Measurements from ENCODE around the gene DUS2.
A peak's percentile ranks its signal among the peaks of the same experiment; 100 is the strongest.
"Not testable (repeated sequence)": the region's sequence is repeated elsewhere in the genome, so short reads cannot be mapped to it uniquely, and the experiment has no call there.

Gene DUS2

DNA sequence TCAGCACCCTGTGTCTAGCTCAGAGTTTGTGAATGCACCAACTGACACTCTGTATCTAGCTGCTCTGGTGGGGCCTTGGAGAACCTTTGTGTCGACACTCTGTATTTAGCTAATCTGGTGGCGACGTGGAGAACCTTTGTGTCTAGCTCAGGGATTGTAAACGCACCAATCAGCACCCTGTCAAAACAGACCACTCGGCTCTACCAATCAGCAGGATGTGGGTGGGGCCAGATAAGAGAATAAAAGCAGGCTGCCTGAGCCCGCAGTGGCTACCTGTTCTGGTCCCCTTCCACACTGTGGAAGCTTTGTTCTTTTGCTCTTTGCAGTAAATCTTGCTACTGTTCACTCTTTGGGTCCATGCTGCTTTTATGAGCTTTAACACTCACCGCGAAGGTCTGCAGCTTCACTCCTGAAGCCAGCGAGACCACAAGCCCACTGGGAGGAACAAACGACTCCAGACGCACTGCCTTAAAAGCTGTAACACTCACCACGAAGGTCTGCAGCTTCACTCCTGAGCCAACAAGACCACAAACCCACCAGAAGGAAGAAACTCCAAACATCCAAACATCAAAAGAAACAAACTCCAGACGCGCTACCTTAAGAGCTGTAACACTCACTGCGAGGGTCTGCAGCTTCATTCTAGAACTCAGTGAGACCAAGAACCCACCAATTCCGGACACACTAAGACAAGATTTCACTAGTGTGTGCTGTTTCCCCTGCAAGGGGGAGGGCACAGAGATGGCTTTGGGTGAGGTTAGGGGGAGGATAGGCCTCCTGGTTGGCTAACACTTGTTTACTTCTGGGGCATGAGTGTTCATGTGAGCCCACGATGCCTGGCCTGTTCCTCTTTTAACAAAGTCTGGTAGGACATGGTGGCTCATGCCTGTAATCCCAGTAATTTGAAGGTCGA is 24.1 kb upstream of the DUS2 start, which contains the start of gene DPEP2:
Gene DPEP2 (minus strand): TSS at position 706 of the 910 bp plus-strand sequence. CDS start 6,272 bp downstream, outside the sequence.
- not testable (repeated sequence) for DNase-seq

DNA sequence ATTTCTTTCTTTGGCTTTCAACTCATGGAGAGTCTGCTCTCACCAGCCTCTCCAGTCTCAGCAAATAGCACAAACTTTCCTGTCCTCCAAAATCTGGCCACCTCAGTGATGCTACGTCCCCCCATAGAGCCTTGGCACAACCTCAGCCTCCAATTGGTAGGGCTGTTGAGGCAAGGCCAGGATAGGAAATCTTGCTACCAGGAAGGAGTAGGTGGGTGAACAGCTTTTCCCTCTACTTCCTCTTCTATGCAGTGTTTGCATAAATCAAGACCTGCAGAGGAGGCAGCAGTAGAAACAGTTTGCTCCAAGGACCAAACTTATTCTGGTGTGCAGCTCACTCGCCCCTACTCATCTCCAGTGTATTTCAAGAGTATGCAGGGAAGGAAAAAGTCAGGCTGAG is 23.1 kb upstream of the DUS2 start:
- DNase-seq = no peak

DNA sequence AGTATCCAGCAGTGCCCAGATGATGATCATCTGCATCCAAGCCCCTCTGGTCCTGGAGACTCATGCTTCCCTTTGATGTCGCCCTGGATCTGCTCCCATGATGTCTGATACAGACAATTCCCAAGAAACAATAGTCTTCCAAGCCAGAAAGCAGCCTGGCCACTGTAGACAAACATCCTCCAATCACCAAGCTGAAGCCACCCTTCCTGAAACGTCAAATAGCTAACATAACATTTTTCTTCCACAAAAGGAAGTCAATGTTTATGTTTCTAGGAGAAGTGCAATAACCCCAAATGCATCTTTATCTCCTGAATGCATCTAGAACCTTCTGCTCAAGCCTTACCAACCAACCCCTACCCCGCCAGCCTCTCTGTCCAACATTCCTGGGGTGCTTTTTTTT is 22.6 kb upstream of the DUS2 start:
- no peak for DNase-seq

DNA sequence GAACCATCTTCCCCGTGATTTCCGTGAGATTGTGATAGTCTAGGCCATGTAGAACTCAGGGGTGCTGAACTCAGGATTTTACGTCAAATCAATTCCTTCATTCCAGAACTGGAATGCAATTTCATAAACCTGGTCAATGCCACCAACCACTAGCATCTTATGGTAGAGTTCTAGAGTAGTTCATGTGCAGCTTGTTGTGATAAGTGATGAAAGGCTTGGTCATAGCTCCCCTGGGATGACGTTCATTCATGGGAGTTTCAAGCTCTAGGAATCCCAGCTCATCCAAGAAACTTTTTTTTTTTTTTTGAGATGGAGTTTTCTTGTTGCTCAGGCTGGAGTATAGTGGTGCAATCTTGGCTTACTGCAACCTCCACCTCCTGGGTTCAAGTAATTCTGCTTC is 20.1 kb upstream of the DUS2 start:
- DNase-seq = no peak

DNA sequence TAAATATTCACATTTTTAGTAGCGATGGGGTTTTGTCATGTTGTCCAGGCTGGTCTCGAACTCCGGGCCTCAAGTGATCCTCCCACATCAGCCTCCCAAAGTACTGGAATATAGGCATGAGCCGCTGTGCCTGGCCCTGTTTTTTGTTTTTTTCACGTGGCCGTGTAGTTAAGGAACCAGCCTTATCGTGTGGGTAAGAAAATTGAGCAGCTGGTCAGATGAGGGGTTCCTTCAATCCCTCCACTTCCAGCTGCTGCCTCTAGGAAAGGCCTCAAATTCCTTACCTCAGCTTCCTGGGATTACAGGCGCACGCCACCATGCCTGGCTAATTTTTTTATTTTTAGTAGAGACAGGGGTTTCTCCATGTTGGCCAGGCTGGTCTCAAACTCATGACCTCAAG is 17.9 kb upstream of the DUS2 start:
- no peak for DNase-seq

DNA sequence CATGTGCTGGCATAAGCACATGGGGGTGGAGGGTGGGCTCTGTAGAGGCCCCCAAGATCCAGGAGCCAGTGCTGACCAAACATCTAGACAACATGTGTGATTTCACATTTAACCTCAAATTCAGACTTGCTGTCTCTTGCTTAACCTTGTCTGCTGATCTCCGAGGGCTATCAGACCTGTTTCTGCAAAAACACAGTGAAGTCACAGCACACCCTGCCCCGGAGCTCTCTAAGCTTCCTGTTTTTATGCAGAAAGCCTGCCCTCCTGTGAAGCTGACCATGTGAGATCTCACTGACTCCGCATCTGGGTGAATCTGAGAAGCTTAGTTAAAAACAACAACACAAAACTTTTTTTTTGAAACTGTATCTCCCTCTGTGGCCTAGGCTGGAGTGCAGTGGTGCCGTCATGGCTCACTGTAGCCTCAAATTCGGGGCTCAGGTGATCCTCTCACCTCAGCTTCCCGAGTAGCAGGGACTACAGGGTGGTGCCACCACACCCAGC is 17.2 kb upstream of the DUS2 start:
- DNase-seq = no peak

DNA sequence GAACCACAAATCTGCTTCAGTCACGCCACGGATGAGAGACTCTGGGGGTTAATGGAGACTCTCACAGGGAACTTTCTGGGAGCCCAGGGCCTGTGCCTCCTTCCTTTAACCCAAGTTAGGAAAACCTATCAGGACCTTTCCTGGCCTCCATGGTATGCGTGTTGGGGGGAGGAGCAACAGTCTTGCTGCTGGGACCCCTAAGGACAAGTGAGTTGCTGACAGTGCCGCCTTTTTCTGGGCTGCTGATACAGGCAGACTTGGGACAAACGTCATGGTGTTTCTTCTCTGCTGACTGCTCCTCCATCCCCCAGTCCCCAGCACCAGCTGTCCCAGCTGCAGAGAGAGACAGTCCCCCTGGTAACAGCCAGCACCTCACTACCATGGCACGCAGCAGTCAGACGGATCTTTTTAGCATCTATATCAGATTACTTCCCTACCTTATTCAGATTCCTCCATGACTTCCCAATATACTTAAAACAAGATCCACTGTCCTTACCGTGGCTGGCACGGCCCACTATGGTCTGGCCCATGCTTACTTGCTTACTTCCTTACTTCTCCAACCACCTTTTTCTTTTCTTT is 13.8 kb upstream of the DUS2 start:
- no peak for DNase-seq

DNA sequence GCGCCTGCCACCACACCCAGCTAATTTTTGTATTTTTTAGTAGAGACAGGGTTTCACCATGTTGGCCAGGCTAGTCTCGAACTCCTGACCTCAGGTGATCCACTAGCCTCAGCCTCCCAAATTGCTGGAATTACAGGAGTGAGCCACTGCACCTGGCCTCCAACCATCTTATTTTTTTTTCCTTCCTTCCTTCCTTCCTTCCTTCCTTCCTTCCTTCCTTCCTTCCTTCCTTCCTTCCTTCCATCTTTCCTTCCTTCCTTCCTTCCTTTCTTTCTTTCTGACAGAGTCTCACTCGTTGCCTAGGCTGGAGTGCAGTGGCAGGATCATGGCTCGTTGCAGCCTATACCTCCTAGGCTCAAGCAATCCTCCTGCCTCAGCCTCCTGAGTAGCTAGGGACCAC is 13.2 kb upstream of the DUS2 start:
- DNase-seq = not testable (repeated sequence)

DNA sequence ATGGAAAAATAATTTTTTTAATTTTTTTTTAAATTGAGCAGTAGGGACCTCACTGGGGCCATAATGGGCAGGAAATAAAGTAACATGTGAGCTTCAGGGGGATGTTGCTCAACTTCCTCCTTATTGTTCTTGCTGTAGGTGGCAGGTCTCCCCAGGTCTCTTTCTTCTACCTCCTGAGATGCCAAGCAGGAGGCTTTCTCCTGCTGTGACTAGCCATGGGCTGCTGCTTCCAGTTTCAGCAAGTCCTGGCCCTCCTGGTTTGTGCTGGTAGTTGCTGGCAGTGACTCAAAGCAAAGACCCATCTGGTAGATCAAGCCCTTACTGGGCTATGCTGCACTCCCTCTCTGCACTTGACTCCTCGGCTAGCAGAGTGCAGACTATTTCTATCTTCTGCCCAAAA is 9.6 kb upstream of the DUS2 start:
- no peak for DNase-seq

DNA sequence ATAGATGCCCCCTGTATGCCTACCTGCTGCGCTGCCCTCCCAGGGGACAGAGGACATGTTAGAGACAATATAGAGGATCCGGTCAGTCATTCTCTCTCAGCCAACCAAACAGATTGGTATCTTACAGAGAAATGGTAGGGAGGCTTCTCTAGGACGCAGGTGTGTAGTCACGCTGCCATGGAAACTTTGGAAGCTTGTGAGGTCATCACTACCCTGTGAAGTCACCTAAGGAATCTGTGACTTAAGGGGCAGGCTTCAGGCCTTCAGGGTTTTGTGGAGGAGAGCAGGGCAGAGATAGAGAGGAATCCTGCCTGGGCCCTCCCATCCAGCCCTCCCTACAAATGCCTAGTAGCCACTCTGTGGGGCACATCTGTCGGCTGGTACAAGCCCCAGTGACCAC is 7.4 kb upstream of the DUS2 start, which contains the start of gene DPEP2NB:
Gene DPEP2NB (minus strand): TSS at position 231 of the 400 bp plus-strand sequence. CDS start 141 bp downstream, at position 90.
- no peak for DNase-seq

DNA sequence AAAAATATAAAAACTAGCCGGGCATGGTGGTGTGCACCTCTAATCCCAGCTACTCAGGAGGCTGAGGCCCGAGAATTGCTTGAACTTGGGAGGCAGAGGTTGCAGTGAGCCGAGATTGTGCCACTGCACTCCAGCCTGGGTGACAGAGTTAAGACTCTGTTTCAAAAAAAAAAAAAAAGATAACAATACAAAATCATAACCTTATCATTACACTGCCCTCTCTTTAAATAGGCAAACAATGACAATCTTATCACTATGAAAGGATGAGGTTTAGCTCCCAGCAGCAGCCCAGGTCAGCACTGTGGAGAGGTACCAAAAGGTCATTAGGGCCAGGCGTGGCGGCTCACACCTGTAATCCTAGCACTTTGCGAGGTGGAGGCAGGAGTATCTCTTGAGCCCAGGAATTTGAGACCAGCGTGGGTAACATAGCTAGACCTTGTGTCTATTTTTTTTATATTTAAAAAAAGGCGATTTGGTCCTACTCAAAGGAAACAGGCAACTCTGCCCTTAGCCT is 3.9 kb upstream of the DUS2 start:
- no peak for DNase-seq

DNA sequence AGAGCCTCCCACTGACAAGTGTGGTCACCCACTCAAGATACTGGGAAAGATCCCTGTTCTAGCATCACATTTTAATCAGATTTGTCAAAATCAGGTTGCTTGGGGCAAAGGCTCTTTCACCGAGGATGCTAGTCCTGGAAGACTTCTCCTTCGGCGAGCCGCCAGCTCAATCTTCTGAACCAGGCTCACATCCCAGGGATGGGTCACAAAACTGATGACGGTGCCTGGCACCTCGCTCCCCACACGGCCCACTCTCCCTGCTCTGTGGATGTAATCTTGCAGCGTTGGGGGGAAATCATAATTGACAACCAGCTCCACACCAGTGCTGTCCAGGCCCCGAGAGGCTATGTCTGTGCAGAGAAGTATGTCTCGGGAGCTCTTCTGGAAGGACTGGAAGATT is 1.6 kb upstream of the DUS2 start:
- no peak for DNase-seq

DNA sequence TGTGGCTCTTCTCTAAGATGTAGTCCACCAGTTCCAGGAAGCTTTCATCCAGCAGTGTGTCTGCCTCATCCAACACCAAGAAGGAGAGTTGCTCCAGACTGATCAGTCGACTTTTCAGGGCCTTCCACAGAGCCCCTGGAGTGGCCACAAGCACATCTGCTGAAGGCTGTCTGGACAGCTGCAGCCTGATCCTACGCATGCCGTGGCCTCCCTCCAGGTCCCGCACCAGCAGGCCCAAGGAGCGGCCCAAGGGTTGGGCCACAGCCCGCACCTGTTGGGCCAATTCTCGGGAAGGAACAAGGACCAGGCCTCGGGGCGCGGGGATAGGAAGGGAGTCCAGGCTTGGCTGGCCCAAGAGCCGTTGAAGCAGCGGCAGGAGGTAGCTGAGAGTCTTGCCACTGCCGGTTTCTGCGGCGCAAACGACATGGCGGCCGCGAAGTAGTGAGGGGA is 781 bp upstream of the DUS2 start:
- no peak for DNase-seq

DNA sequence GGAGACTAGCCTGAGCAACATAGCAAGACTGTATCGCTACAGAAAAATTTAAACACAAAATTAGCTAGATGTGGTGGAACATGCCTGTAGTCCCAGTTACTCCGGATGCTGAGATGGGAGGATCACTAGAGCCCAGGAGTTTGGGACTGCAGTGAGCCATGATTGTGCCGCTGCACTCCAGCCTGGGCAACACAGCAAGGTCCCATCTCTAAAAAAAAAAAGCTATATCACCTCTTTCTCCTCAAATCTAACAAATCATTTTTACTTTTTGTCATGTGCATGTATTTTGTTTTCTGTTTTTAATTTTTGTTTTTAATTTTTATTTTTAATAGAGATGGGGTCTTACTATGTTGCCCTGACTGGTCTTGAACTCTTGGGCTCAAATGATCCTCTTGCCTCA is 5.9 kb downstream of the DUS2 start:
- DNase-seq = no peak

DNA sequence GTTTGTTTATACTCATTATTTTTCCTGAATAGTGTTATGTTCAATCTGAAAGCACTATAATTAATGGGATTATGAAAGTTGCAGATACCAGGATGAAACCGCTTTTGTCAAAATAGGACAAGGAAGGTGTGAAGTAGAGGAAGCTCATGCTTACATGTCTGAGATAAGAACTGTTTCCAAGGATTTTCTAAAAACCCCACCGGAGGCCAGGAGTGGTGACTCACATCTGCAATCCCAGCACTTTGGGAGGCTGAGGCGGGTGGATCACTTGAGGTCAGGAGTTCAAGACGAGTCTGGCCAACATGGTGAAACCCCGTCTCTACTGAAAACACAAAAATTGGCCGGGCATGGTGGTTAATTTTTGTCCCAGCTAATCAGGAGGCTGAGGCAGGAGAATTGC is 7.0 kb downstream of the DUS2 start:
- not testable (repeated sequence) for DNase-seq

DNA sequence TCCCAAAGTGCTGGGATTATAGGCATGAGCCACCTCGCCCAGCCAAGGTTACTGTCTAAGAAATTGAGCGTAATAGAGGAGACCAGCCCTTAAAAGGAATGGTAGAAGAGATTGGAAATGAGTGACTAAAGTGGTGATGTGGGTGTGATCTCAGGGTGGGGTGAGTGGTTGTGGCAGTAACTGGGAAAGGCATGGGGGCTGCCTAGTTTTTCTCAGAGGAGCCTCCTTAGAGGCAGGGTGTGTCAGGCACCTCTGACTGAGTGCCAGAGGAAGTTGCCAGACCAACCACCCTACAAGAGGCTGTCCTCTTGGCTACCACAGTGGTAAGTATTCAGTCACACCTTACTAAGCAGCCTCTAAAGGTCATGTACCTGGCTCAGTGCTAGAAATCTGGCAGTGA is 8.9 kb downstream of the DUS2 start:
- no peak for DNase-seq

DNA sequence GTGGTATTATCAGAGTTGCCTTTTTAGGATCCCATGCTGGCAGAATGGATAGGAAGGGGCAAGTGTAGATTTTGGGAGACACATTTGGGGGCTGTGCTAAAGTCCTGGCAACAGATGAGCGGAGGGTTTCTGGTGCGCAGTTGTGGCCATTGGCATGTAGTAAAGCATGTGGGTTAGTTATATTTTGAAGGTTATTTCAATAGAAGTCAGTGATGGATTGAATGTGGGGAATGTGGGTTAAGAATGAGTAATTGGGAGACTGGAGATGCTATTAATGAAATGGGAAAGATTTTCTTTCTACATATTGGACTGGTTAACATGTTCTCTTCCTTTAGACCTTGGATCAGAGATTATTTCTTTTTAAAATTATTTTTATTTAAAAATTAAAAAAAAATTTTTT is 10.0 kb downstream of the DUS2 start:
- DNase-seq = no peak

DNA sequence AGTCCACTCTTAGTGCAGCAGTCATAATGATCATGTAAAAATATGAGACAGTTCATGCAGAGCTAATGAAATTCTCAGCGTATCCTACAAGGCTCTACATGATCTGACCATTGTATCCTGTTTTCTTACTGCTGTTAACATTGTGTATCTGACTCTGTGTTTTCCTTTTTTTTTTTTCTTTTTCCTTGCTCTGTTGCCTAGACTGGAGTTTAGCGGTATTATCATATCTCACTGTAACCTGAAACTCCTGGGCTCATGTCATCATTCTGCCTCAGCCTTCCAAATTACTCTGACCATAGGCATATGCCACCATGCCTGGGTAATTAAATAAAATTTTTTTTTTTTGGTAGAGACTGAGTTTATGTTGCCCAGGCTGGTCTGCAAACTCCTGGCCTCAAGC is 12.1 kb downstream of the DUS2 start:
- no peak for DNase-seq

DNA sequence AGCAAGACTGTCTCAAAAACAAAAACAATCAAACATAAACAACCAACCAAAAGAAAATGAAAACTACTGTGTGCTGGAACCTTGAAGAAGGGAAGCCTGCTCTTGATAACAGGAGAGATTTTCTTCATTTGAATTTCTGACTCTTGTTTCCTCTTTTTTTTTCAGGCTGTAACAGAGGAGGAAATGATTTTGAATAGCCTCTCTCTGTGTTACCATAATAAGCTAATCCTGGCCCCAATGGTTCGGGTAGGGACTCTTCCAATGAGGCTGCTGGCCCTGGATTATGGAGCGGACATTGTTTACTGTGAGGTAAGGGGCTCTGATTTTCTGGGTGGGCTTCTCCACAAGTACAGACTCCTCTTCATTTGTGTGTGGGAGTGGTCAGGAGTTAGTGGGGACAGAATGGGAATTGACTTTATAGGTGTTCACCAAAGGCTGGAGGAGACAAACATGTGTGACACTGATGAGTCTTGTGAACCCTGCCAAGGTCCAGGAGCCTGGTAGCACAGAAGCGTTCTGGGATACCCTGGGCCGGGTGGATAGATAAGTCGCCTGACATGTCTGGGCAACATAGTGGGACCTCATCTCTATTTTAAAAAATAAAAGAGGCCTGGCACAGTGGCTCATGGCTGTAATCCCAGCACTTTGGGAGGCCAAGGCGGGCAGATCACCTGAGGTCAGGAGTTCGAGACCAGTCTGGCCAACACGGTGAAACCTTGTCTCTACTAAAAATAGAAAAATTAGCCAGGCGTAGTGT is 14.9 kb downstream of the DUS2 start:
- no peak for DNase-seq

DNA sequence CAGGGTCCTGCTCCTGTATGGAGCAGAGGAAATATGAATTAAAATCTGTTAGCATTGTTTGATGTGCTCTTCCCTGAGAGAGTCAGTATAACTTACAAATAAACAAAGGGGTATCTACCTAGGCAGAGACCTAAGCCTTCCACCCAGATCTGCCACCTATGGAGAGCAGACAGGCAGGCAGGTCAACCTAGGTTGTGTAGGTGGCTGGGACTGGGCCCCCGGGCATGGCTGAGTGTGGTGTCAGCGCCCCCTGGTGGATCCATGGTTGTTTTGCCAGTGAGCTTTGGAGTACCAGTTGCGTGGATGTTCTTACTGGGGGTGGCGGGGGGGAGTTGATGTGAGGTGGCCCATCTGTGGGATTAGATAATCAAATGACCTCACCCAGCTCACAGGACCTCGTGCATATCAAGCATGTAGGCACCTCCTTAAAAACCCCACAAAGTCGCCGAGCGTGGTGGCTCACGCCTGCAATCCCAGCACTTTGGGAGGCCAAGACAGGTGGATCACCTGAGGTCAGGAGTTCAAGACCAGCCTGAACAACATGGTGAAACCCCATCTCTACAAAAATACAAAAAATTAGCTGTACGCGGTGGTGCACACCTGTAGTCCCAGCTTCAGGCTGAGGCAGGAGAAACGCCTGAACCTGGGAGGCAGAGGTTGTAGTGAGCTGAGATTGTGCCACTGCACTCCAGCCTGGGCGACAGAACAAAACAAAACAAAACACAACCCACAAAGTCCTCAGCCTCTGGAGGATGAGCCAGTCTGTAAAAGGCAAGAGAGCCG is 17.6 kb downstream of the DUS2 start:
- peak; percentile 84 for DNase-seq

DNA sequence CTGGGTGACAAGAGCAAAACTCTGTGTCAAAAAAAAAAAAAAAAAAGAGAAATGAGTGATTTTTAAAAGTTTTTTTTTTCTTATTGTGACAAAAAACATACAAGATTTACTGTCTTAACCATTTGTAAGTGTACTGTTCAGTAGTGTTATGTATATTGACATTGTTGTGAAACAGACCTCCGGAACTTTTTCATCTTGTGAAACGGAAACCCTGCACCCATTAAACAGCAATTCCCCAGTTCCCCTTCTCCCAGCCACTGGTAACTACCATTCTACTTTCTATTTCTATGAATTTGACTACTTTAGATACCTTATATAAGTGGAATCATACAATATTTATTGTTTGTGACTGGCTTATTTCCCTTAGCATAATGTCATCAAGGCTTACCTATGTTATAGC is 18.7 kb downstream of the DUS2 start:
- DNase-seq = no peak

DNA sequence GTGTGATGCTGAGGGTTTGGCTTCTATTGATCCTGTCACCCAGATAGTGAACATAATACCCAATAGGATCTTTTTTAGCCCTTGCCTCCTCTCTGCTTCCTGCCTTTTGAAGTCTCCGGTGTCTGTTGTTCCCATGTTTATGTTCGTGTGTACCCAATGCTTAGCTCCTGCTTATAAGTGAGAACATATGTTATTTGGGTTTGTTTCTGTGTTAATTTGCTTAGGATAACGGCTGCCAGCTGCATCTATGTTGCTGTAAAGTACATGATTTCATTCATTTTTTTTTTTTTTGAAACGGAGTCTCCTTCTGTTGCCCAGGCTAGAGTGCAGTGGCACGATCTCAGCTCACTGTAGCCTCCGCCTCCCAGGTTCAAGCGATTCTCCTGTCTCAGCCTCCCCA is 23.0 kb downstream of the DUS2 start:
- peak; percentile 77 for DNase-seq

Measured in NCI-H82 (cell line).